Measurements from ENCODE around the gene ANKRD60. TPM values are rescaled to one million over a fixed set of nuclear protein-coding genes. Genes with fewer than 3 reads are reported as not detected.

The ANKRD60 gene
- total RNA-seq, 8 experiments from 2014 or later: not detected

DNA sequence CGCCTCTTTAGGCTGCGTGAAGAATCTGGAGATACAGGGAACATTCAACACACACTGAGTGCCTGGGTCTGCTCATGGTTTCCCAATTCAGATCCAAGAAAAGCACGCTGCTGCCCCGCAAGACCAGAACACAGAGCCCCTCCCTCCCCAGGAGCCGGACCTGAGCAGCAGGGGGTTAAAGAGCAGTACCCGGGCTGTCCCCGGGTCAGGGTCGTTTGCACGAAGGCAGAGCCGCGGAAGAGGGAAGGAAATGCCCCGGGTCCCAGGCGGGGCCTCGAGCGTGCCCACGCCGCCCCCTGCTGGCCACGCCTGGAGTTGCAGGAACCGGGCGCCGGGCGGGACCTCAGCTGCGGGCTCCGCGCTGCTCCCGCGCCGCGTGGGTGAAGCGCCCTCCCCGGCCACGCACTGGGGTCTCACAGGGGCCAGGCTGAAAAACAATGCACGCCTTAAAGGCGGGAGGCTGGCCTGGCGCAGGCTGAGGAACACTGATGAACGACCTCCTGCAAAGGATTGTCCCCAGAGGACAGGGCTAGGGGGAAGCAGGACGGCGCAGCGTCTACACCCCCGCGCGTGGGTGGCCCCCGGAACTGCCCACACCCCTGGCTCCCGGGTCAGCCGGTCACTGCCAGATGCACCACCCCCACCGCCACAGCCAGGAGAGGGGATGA, 48.9 kb downstream of the ANKRD60 start:
- H3K4me3 ChIP-seq: peak overlapping the region in 1 of 5 donors; percentile 19
- peaks cover 11 to 20% of the 10 kb centered on the region in 2 donors for H3K4me1 ChIP-seq (replicated peaks in 1 of 2)
- 0 to 7% (median 2%) methylated on average over 1 to 19 of the region's 46 CpGs; no CpG with 5 or more reads in 6 of the 10 experiments for WGBS, 10 experiments
- H3K27ac ChIP-seq: no peak overlapping the region
- ATAC-seq (replicated peaks in 6 of 8): peak; percentile 91 to 97 (median 94)
- in situ Hi-C loops (cut with MboI; ENCODE audit: low pct_unique_long_range_greater_than_20kb in 2 of 9, low sequenced_read_pairs in 9 of 9, unreplicated experiment in 9 of 9): loop anchor here in 2 of 9 experiments (10.0 kb wide), 2 partner anchors 525 to 575 kb away; no protein-coding TSS in a partner anchor

DNA sequence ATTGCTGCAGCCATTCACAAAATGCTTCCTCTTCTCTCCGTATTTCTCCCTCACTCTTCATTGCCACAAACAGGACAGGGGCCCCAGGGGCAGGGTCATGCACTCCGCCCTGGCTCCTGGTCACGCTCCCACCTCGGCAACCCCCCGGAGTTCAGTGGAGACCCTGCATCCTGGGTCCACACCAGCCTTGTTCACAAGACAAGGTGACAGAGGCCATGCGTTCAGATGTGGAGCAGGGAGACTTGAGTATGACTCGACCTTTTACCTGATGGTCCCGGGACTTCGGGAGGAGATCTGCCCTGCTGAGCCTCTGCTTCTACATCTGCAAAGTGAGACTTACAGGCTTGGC, 49.4 kb downstream of the ANKRD60 start:
- in situ Hi-C loops (cut with MboI; ENCODE audit: low pct_unique_long_range_greater_than_20kb in 2 of 9, low sequenced_read_pairs in 9 of 9, unreplicated experiment in 9 of 9): no loop called here
- peaks cover 11 to 20% of the 10 kb centered on the region in 2 donors for H3K4me1 ChIP-seq (replicated peaks in 1 of 2)
- WGBS, 10 experiments: 0 to 100% (median 58%) methylated on average over 1 to 5 of the region's 9 CpGs; no CpG with 5 or more reads in 2 of the 10 experiments
- no peak overlapping the region for H3K4me3 ChIP-seq
- H3K27ac ChIP-seq: no peak overlapping the region
- no peak for ATAC-seq (replicated peaks in 6 of 8)

DNA sequence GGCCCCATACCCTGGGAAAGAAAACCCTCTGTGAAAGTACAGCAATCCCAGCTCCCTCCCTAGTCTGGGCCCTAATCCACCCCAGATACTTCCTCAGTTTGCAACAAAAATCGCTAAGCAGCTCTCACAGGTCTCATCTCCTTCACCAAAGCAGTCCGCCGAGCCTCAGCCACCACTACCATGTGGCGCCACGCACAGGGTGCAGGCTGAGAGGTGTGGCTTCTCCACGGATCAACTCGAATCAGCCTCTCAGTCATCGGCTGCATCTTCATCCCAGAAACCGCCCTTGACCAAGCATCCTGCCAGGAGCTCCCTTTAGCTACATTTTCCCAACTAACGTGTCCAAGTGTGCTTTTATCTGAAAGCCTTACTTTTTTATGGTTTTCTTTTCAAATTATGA, 50.7 kb downstream of the ANKRD60 start:
- H3K27ac ChIP-seq: no peak overlapping the region
- H3K4me1 ChIP-seq (replicated peaks in 1 of 2): peaks cover 11 to 20% of the 10 kb centered on the region in 2 donors
- in situ Hi-C loops (cut with MboI; ENCODE audit: low pct_unique_long_range_greater_than_20kb in 2 of 9, low sequenced_read_pairs in 9 of 9, unreplicated experiment in 9 of 9): no loop called here
- no peak overlapping the region for H3K4me3 ChIP-seq
- ATAC-seq (replicated peaks in 6 of 8): no peak
- WGBS, 10 experiments: 15 to 92% (median 81%) methylated on average over 1 to 6 of the region's 10 CpGs; no CpG with 5 or more reads in 4 of the 10 experiments

DNA sequence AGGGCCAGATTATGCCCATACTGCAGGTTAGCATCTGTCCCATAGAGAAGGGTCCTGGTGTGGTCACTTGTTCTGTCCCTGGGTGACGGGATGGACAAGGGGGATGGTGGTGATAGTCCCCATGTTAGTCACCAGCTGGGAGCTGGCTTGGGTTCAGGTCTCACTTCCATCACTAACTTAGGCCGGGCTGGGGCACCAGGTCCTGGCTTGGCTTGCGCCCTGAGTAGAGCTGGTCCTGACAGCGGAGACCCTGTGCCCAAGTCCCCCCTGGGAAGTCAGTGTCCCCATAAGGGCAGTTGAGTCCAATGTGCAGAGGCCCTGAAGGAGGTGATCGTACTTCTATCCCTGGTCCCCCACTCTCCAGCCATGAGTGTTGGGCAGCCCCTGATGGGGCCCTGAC, 52.6 kb downstream of the ANKRD60 start:
- in situ Hi-C loops (cut with MboI; ENCODE audit: low pct_unique_long_range_greater_than_20kb in 2 of 9, low sequenced_read_pairs in 9 of 9, unreplicated experiment in 9 of 9): no loop called here

DNA sequence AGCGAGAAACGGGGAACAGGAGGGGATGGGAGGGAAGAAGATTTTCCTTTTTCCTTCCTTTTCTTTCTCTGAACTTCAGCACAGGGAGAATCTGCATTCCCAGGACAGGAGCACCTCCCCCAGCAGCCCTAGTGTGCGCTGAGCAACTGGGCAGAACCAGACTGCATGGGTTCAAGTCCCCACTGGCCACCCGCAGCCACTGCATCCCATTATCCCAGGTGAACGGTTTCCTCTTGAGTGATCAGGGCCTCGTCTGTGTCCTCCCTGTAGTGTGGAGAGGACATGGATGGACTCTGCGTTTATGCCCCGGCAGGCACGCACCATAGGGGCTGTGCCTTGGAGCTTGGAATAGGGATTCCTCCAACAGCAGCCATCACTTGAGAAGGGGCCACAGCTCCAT, 53.0 kb downstream of the ANKRD60 start:
- Histone ChIP-seq H3K4me3 (no peak overlapping the region), H3K4me1 (replicated peaks in 1 of 2) (peaks cover 11 to 20% of the 10 kb centered on the region in 2 donors), H3K27ac (no peak overlapping the region)
- in situ Hi-C loops (cut with MboI; ENCODE audit: low pct_unique_long_range_greater_than_20kb in 2 of 9, low sequenced_read_pairs in 9 of 9, unreplicated experiment in 9 of 9): no loop called here
- WGBS, 10 experiments: 48 to 93% (median 60%) methylated on average over 1 to 4 of the region's 9 CpGs; no CpG with 5 or more reads in 3 of the 10 experiments
- ATAC-seq (replicated peaks in 6 of 8): no peak

More for the DNA sequence above, 52.6 kb downstream of the ANKRD60 start:
- Histone ChIP-seq H3K27ac (no peak overlapping the region), H3K4me1 (replicated peaks in 1 of 2) (peaks cover 11 to 20% of the 10 kb centered on the region in 2 donors), H3K4me3 (no peak overlapping the region)
- 100% methylated on average over 4 of the region's 5 CpGs; no CpG with 5 or more reads in 9 of the 10 experiments for WGBS, 10 experiments
- ATAC-seq (replicated peaks in 6 of 8): no peak

DNA sequence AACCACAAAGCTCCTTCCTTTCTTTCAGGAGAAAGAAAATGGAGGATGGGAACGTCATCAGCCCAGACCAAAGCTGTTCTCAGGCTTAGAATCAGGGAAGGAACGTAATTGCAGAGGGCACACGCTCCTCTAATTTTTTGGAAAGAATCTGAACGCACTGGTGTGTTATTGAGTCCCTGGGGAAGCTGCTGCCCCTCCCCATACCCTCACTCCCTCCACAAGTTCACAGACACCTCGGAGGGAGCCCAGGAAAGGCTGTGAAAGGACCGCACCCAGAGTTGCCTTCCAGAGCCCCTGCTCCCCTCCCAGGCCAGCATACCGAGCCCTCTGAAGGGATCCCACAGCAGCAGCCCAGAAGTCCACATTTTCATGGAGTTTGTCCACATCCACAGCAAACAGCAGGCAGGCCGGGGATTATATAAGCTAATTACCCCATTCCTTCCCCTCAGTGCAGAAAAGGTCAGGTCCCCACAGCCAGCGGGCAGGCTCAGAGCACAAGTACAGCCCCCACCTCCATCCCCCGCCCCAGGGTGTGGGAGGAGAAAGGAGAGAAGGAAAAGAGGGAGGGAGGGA, 53.7 kb downstream of the ANKRD60 start:
- peaks cover 11 to 20% of the 10 kb centered on the region in 2 donors for H3K4me1 ChIP-seq (replicated peaks in 1 of 2)
- ATAC-seq (replicated peaks in 6 of 8): peak in 2 of 8 experiments; percentile 21 to 37
- no peak overlapping the region for H3K4me3 ChIP-seq
- H3K27ac ChIP-seq: no peak overlapping the region
- 0 to 67% (median 50%) methylated on average over 1 to 5 of the region's 10 CpGs; no CpG with 5 or more reads in 1 of the 10 experiments for WGBS, 10 experiments
- in situ Hi-C loops (cut with MboI; ENCODE audit: low pct_unique_long_range_greater_than_20kb in 2 of 9, low sequenced_read_pairs in 9 of 9, unreplicated experiment in 9 of 9): no loop called here

DNA sequence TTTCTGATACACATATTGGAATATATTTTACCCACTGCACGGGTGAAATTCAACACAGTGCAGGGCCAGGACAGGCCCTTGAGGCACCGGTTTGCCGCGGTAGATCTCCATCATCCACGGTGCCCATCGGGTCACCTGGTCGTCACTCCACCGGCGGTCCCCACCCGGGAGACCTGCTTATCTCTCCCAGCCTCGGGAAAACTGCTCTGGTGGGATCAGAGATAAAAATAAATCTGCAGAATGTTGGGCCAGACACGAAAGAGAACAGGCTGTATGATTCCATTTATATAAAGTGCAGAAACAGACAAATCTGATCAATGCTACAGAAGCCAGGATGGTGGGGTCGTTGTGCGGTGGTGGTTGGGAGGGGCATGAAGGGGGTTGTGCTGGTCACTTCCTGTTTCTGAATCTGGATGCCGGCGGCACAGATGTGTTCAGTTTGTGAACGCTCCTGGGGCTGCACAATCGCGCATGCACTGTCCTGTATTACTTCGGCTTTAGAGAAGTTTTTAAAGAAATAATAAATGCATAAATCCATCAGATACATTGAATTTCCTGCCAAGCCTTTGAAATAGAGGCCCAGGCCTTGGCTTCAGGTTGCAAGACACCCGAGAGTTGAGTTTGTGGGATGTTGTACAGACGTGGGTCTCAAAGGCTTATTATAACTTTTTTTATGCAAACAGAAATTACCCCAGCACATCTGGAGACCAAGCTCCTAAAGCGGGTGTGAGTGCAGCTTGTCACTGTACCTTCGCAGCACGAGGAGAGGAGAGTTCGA, 54.3 kb downstream of the ANKRD60 start:
- H3K27ac ChIP-seq: no peak overlapping the region
- WGBS, 10 experiments: 5 to 90% (median 83%) methylated on average over 4 to 10 of the region's 26 CpGs; no CpG with 5 or more reads in 4 of the 10 experiments

DNA sequence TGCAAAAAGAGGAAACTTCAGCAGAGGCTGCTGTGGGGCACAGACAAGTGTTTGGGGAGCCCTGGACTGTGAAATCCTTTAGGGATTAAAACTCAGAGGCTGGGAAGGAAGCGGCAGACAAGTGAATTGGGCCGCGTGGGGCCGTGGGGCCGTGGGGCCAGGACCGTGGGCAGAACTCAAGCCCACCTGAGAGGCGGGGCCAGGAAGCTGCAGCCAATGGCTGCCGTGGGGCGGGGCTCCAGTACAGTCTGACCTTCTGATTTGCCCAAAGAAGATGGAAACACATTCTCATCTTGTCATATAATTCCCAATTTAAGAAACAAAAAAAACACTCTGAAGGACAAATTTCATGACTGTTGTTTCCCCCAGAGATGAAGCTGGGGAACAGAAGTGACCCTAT, 55.4 kb downstream of the ANKRD60 start:
- H3K27ac ChIP-seq: no peak overlapping the region
- WGBS, 10 experiments: 88 to 100% methylated on average over 2 to 5 of the region's 9 CpGs; no CpG with 5 or more reads in 8 of the 10 experiments
- ATAC-seq (replicated peaks in 6 of 8): no peak
- H3K4me1 ChIP-seq (replicated peaks in 1 of 2): peaks cover 5 to 20% of the 10 kb centered on the region in 2 donors
- H3K4me3 ChIP-seq: no peak overlapping the region
- in situ Hi-C loops (cut with MboI; ENCODE audit: low pct_unique_long_range_greater_than_20kb in 2 of 9, low sequenced_read_pairs in 9 of 9, unreplicated experiment in 9 of 9): no loop called here

More for the DNA sequence above, 54.3 kb downstream of the ANKRD60 start:
- peaks cover 7 to 19% of the 10 kb centered on the region in 2 donors for H3K4me1 ChIP-seq (replicated peaks in 1 of 2)
- in situ Hi-C loops (cut with MboI; ENCODE audit: low pct_unique_long_range_greater_than_20kb in 2 of 9, low sequenced_read_pairs in 9 of 9, unreplicated experiment in 9 of 9): no loop called here
- ATAC-seq (replicated peaks in 6 of 8): peak in 2 of 8 experiments; percentile 32 to 39
- no peak overlapping the region for H3K4me3 ChIP-seq

DNA sequence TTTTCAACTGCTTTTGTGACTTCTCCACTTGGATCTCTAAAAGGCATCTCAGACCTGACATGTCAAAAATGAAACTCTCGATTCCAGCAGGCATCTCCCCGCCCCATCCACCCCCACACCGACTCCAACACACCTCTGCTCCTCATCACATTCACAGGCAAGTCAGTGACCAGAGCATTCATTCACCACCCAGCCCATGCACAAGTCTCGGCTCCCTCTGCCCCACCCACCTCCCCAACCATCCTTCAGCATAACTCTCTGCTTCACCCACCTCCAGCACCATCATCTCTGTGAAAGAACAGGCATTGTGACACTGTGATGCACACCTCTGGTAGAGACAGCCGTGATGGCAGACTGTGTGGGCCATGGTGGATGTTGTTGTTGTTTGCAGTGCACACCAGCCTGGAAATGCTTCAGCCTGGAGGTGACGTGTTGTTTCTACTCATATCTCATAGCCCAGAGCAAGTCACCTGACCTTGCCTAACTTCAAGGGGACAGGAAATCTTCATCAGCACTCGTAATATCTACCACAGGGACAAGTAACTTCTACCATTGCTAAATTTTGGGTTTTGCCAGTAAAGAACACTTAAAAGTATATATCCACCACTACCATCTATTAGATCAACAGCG, 56.5 kb downstream of the ANKRD60 start:
- Histone ChIP-seq H3K4me3 (no peak overlapping the region), H3K4me1 (replicated peaks in 1 of 2) (peaks cover 5 to 21% of the 10 kb centered on the region in 2 donors), H3K27ac (no peak overlapping the region)
- WGBS, 10 experiments: 60 to 100% (median 100%) methylated on average over 1 to 7 of the region's 8 CpGs; no CpG with 5 or more reads in 2 of the 10 experiments
- in situ Hi-C loops (cut with MboI; ENCODE audit: low pct_unique_long_range_greater_than_20kb in 2 of 9, low sequenced_read_pairs in 9 of 9, unreplicated experiment in 9 of 9): no loop called here
- no peak for ATAC-seq (replicated peaks in 6 of 8)

DNA sequence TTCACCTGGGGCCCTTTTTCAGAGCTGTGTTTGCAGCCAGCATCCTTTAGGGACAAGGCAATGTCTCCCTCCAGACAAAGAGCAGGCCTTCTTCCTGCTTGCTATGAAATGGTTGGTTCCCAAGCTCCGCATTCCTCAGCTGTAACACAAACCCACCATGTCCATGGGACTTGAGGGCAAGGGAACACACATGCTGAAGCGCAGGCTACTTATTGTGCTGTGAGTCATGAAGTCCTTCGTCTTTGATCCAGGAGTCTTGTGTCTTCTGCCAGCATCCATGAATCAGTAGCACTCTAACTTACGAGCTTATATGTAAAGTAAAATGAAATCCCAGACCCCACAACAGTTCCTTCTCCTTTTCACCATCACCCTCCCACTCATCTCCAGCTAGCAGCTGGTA, 59.0 kb downstream of the ANKRD60 start:
- Histone ChIP-seq H3K4me1 (replicated peaks in 1 of 2) (peaks cover 0 to 13% of the 10 kb centered on the region in 2 donors), H3K4me3 (no peak overlapping the region), H3K27ac (no peak overlapping the region)
- no peak for ATAC-seq (replicated peaks in 6 of 8)
- WGBS, 10 experiments: 27 to 86% (median 83%) methylated on average over 1 to 4 of the region's 4 CpGs; no CpG with 5 or more reads in 4 of the 10 experiments
- in situ Hi-C loops (cut with MboI; ENCODE audit: low pct_unique_long_range_greater_than_20kb in 2 of 9, low sequenced_read_pairs in 9 of 9, unreplicated experiment in 9 of 9): no loop called here

DNA sequence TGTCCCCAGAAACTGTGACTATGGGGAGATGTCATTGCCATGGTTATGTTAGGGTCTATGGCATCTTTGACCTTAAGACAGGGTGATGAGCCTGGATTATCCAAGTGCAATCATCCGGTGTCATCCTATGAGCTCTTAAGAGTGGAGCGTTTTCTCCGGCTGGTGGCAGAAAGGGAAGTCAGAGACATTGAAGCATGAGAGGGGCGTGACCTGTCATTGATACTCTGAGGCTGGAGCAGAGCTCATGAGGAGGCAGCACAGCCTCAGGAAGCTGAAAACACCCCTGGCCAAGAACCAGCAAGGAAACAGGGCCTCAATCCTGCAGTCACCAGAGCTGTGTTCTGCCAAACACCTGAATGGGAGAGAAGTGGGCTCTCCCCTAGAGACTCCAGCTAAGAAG, 59.6 kb downstream of the ANKRD60 start:
- ATAC-seq (replicated peaks in 6 of 8): peak in 3 of 8 experiments; percentile 42 to 51 (median 50)
- in situ Hi-C loops (cut with MboI; ENCODE audit: low pct_unique_long_range_greater_than_20kb in 2 of 9, low sequenced_read_pairs in 9 of 9, unreplicated experiment in 9 of 9): no loop called here
- peaks cover 0 to 13% of the 10 kb centered on the region in 2 donors for H3K4me1 ChIP-seq (replicated peaks in 1 of 2)
- H3K27ac ChIP-seq: no peak overlapping the region
- 40 to 75% (median 65%) methylated on average over 1 to 2 of the region's 4 CpGs; no CpG with 5 or more reads in 6 of the 10 experiments for WGBS, 10 experiments
- no peak overlapping the region for H3K4me3 ChIP-seq

DNA sequence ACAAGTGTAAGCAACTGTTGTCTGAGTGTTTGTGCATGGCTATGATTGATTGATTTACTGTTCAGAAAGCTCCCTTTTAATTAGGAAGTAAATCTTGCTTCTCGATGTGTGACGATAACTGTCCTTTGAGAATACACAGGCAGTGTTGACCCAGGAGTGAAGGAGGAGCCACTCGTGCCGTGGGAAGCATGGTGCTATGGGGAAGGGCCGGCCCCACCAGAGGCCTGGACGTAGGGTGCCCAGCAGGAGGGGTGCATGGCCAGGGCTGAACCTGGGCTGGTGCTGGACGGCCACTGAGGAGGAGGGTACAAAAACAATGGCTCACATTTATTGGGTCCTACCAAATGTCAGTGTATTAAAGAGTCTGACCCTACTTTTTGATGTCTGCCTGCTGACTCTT, 60.7 kb downstream of the ANKRD60 start:
- ATAC-seq (replicated peaks in 6 of 8): peak in 3 of 8 experiments; percentile 33 to 93 (median 46)
- no peak overlapping the region for H3K27ac ChIP-seq
- in situ Hi-C loops (cut with MboI; ENCODE audit: low pct_unique_long_range_greater_than_20kb in 2 of 9, low sequenced_read_pairs in 9 of 9, unreplicated experiment in 9 of 9): no loop called here

More for the DNA sequence above, 60.7 kb downstream of the ANKRD60 start:
- Histone ChIP-seq H3K4me1 (replicated peaks in 1 of 2) (peaks cover 0 to 13% of the 10 kb centered on the region in 2 donors), H3K4me3 (no peak overlapping the region)
- 50 to 80% (median 61%) methylated on average over 1 to 7 of the region's 7 CpGs; no CpG with 5 or more reads in 6 of the 10 experiments for WGBS, 10 experiments

All from motor neuron (in vitro differentiated cells).